OCI-LY1 (cell line): ENCODE measurements around the gene RLN2.

ENCODE experiments used
- CTCF ChIP-seq: fragments of 200-600 bp; sonication (generic), shearing (Covaris generic); IDR thresholded peaks from 2 replicates; pipeline ENCODE4 v1.5.1; 2017; ENCODE audit warnings: mild to moderate bottlenecking, antibody characterized with exemption, low read length, moderate library complexity, mixed read lengths
- EZH2 ChIP-seq: fragments of 200-600 bp; sonication (generic), shearing (Covaris generic); IDR thresholded peaks from 2 replicates; pipeline ENCODE4 v1.8.0; 2017; ENCODE audit warnings: borderline replicate concordance, mixed run types, mild to moderate bottlenecking, antibody characterized with exemption, low read length, moderate library complexity, mixed read lengths

GRCh38 chr9:5326187-5326586 is 21.7 kb upstream of the RLN2 start:
- TF ChIP-seq CTCF (no peak), EZH2 (no peak)
